ENCODE measurements around the gene SLC6A19. TPM values are rescaled to one million over a fixed set of nuclear protein-coding genes. Genes with fewer than 3 reads are reported as not detected.

The SLC6A19 gene
- polyA plus RNA-seq = 100 to 1,000 TPM in 3 of 4 donors, 10 to 100 TPM in 1; 56.3 to 199 (median 166) TPM
- long read RNA-seq, donor 1, full-length matches to known transcripts = 43 of 78 reads
- long read RNA-seq, donor 1, partial matches to known transcripts = 35 of 78 reads
- long read RNA-seq, donor 1, other reads (novel, unspliced or antisense) = 0 of 78 reads
- long read RNA-seq, donor 2, full-length matches to known transcripts = 27 of 42 reads
- long read RNA-seq, donor 2, partial matches to known transcripts = 15 of 42 reads
- long read RNA-seq, donor 2, other reads (novel, unspliced or antisense) = 0 of 42 reads
- long read RNA-seq, donor 3, full-length matches to known transcripts = 10 of 225 reads
- long read RNA-seq, donor 3, partial matches to known transcripts = 210 of 225 reads
- long read RNA-seq, donor 3, other reads (novel, unspliced or antisense) = 5 of 225 reads
- long read RNA-seq, donor 4 = 0 reads
- long read RNA-seq, donor 5, full-length matches to known transcripts = 2 of 33 reads
- long read RNA-seq, donor 5, partial matches to known transcripts = 31 of 33 reads
- long read RNA-seq, donor 5, other reads (novel, unspliced or antisense) = 0 of 33 reads
- long read RNA-seq, donor 6, full-length matches to known transcripts = 28 of 49 reads
- long read RNA-seq, donor 6, partial matches to known transcripts = 21 of 49 reads
- long read RNA-seq, donor 6, other reads (novel, unspliced or antisense) = 0 of 49 reads
- long read RNA-seq, donor 7 = 0 reads
- long read RNA-seq, donor 8 = 0 reads
- long read RNA-seq, donor 9, full-length matches to known transcripts = 10 of 10 reads
- long read RNA-seq, donor 9, partial matches to known transcripts = 0 of 10 reads
- long read RNA-seq, donor 9, other reads (novel, unspliced or antisense) = 0 of 10 reads
- long read RNA-seq, donor 10, full-length matches to known transcripts = 2 of 2 reads
- long read RNA-seq, donor 10, partial matches to known transcripts = 0 of 2 reads
- long read RNA-seq, donor 10, other reads (novel, unspliced or antisense) = 0 of 2 reads

DNA sequence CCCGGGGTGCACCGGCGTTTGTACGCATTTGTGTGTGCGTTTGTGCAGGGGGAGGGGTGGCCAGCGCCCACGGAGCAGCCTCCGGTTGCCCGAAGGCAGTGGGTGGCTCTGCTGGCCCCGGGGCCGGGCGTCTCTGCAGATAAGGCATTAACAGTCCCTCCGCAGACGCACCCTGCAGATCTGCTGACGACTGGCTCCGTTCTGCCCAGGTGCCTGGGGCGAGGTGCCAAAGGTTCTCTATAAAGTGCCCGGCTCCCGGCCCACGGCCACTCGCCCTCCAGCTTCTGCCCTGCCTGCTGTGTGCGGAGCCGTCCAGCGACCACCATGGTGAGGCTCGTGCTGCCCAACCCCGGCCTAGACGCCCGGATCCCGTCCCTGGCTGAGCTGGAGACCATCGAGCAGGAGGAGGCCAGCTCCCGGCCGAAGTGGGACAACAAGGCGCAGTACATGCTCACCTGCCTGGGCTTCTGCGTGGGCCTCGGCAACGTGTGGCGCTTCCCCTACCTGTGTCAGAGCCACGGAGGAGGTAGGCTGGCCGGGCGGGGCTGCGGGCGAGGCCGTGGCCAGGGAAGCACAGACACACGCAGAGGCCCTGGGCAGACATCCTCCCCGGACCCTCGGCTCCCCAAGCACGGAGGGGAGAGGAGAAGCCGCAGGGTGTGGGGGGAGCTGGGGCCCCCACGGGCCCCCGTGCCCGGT, at the start of gene SLC6A19:
SLC6A19 (plus strand) TSS at position 269 of the 699 bp plus-strand sequence; CDS start at position 325, 56 bp downstream.
- H3K27me3 ChIP-seq (ENCODE audit: control insufficient read depth in 3 of 3, insufficient read depth in 3 of 3, low read length in 3 of 3) = no peaks in the 10 kb centered on the region
- FAIRE-seq (no peak), DNase-seq (peak; percentile 90 to 94)
- H3K36me3 ChIP-seq (ENCODE audit: control insufficient read depth in 3 of 3, insufficient read depth in 2 of 3, low read depth in 1 of 3, low read length in 3 of 3) = peaks cover under 1 to 52% (median 5%) of the 10 kb centered on the region in 3 donors
- peaks cover 0 to 60% (median under 1%) of the 10 kb centered on the region in 3 donors for H3K4me1 ChIP-seq (ENCODE audit: control insufficient read depth in 3 of 3, insufficient read depth in 2 of 3, low read depth in 1 of 3, low read length in 2 of 3)
- H3K4me3 ChIP-seq (ENCODE audit: low read depth in 1 of 3, low read length in 3 of 3) = peak within 1 kb of the TSS in 2 of 3 donors; percentile 79 to 84
- H3K9me3 ChIP-seq (ENCODE audit: control insufficient read depth in 2 of 2, insufficient read depth in 1 of 2, low read depth in 1 of 2, low read length in 1 of 2) = peaks cover 0 to 17% of the 10 kb centered on the region in 2 donors
- 10 to 57% (median 35%) methylated on average over 44 to 51 of the region's 51 CpGs for WGBS, 3 donors
- peak within 1 kb of the TSS; percentile 77 to 99 (median 96) for H3K27ac ChIP-seq (ENCODE audit: low read depth in 1 of 3, low read length in 2 of 3)

GRCh38 chr5:1152156-1152555, 49.2 kb upstream of the SLC6A19 start:
- Histone ChIP-seq H3K4me3 (ENCODE audit: low read depth in 1 of 3, low read length in 3 of 3) (no peak overlapping the region), H3K4me1 (ENCODE audit: control insufficient read depth in 3 of 3, insufficient read depth in 2 of 3, low read depth in 1 of 3, low read length in 2 of 3) (peaks cover 0 to 3% (median 0%) of the 10 kb centered on the region in 3 donors), H3K9me3 (ENCODE audit: control insufficient read depth in 2 of 2, insufficient read depth in 1 of 2, low read depth in 1 of 2, low read length in 1 of 2) (peaks cover 0 to 10% of the 10 kb centered on the region in 2 donors), H3K27ac (ENCODE audit: low read depth in 1 of 3, low read length in 2 of 3) (no peak overlapping the region), H3K36me3 (ENCODE audit: control insufficient read depth in 3 of 3, insufficient read depth in 2 of 3, low read depth in 1 of 3, low read length in 3 of 3) (no peaks in the 10 kb centered on the region), H3K27me3 (ENCODE audit: control insufficient read depth in 3 of 3, insufficient read depth in 3 of 3, low read length in 3 of 3) (peaks cover 0 to 31% (median 8%) of the 10 kb centered on the region in 3 donors)
- WGBS, 3 donors = 35 to 54% (median 47%) methylated on average over 10 of the region's 10 CpGs
- FAIRE-seq (no peak), DNase-seq (no peak)

DNA sequence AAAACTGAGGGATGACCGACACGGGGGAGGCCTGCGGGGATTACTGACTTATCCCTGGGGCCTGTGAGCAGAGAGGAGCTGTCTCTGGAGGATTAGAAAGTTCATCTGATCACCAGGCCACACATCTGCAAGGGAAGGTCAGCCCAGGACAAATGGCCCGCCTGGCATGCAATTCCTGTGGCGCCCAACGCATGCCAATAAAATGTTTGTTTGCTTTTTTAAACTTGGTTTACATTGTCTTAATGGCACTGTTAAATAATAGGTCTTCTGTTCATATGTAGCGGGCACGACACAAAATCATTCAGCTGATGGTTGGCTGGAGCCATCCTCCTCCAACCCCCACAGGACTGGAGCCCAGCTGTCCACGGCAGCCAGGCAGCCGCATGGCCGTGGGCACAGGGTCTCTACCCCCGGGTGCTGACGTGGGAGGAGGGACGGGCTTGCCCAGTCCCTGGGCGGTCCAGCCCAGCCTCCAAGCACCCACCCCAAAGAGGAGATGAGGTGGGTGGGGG, 48.6 kb upstream of the SLC6A19 start:
- Histone ChIP-seq H3K27ac (ENCODE audit: low read depth in 1 of 3, low read length in 2 of 3) (no peak overlapping the region), H3K9me3 (ENCODE audit: control insufficient read depth in 2 of 2, insufficient read depth in 1 of 2, low read depth in 1 of 2, low read length in 1 of 2) (peaks cover 0 to 12% of the 10 kb centered on the region in 2 donors), H3K27me3 (ENCODE audit: control insufficient read depth in 3 of 3, insufficient read depth in 3 of 3, low read length in 3 of 3) (peaks cover 0 to 31% (median 8%) of the 10 kb centered on the region in 3 donors), H3K36me3 (ENCODE audit: control insufficient read depth in 3 of 3, insufficient read depth in 2 of 3, low read depth in 1 of 3, low read length in 3 of 3) (no peaks in the 10 kb centered on the region), H3K4me3 (ENCODE audit: low read depth in 1 of 3, low read length in 3 of 3) (no peak overlapping the region), H3K4me1 (ENCODE audit: control insufficient read depth in 3 of 3, insufficient read depth in 2 of 3, low read depth in 1 of 3, low read length in 2 of 3) (peaks cover 0 to 3% (median 0%) of the 10 kb centered on the region in 3 donors)
- DNase-seq (no peak), FAIRE-seq (no peak)
- 19 to 59% (median 49%) methylated on average over 15 of the region's 15 CpGs for WGBS, 3 donors

GRCh38 chr5:1153428-1153827, 48.0 kb upstream of the SLC6A19 start:
- Histone ChIP-seq H3K4me3 (ENCODE audit: low read depth in 1 of 3, low read length in 3 of 3) (no peak overlapping the region), H3K27me3 (ENCODE audit: control insufficient read depth in 3 of 3, insufficient read depth in 3 of 3, low read length in 3 of 3) (peaks cover 0 to 31% (median 8%) of the 10 kb centered on the region in 3 donors), H3K27ac (ENCODE audit: low read depth in 1 of 3, low read length in 2 of 3) (no peak overlapping the region), H3K36me3 (ENCODE audit: control insufficient read depth in 3 of 3, insufficient read depth in 2 of 3, low read depth in 1 of 3, low read length in 3 of 3) (no peaks in the 10 kb centered on the region), H3K9me3 (ENCODE audit: control insufficient read depth in 2 of 2, insufficient read depth in 1 of 2, low read depth in 1 of 2, low read length in 1 of 2) (peaks cover 0 to 12% of the 10 kb centered on the region in 2 donors), H3K4me1 (ENCODE audit: control insufficient read depth in 3 of 3, insufficient read depth in 2 of 3, low read depth in 1 of 3, low read length in 2 of 3) (peaks cover 0 to 3% (median 0%) of the 10 kb centered on the region in 3 donors)
- DNase-seq (no peak), FAIRE-seq (no peak)
- whole genome bisulfite sequencing, 3 donors = 62 to 73% (median 70%) methylated on average over 12 of the region's 12 CpGs

GRCh38 chr5:1155191-1156032, 46.0 kb upstream of the SLC6A19 start:
- no peak for FAIRE-seq
- H3K27me3 ChIP-seq (ENCODE audit: control insufficient read depth in 3 of 3, insufficient read depth in 3 of 3, low read length in 3 of 3) = peaks cover 0 to 28% (median 8%) of the 10 kb centered on the region in 3 donors

DNA sequence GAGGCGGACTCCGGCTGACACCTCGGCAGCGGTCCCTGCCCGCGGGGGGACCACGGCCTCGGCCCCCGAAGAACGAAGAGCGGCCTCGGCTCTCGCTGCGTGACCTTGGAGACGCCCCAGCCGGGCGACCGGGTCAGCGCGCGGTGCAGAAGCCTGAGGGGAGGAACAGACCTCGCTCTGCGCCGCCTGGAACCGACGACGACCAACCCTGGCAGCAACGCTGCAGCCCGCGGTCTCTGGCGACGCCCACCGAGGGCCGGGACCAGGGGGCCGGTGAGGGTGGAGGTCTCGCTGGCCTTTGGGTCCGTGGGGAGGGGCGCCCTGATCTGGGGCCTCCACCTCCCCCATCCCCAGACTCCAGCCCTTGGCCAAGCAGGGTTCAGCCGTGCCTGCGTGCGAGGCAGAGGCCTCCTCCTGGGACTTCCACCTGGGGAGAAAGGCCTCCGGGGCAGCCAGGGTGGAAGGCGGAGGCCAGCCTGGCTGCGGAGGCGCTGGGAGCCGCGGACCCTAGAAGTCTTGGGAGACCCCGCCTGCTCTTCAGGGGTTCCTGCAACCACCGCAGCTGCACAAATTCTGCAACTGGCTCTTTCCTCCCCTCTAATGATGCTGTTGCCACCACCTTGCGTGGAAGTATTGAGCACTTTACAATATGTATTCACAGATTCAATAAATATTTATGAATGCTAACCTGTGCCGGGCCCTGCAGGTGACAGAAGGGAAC, 45.2 kb upstream of the SLC6A19 start:
- Histone ChIP-seq H3K27ac (ENCODE audit: low read depth in 1 of 3, low read length in 2 of 3) (no peak overlapping the region), H3K27me3 (ENCODE audit: control insufficient read depth in 3 of 3, insufficient read depth in 3 of 3, low read length in 3 of 3) (peaks cover 0 to 28% (median 8%) of the 10 kb centered on the region in 3 donors), H3K4me1 (ENCODE audit: control insufficient read depth in 3 of 3, insufficient read depth in 2 of 3, low read depth in 1 of 3, low read length in 2 of 3) (peaks cover 0 to 3% (median 0%) of the 10 kb centered on the region in 3 donors), H3K9me3 (ENCODE audit: control insufficient read depth in 2 of 2, insufficient read depth in 1 of 2, low read depth in 1 of 2, low read length in 1 of 2) (peaks cover 0 to 15% of the 10 kb centered on the region in 2 donors), H3K36me3 (ENCODE audit: control insufficient read depth in 3 of 3, insufficient read depth in 2 of 3, low read depth in 1 of 3, low read length in 3 of 3) (no peaks in the 10 kb centered on the region), H3K4me3 (ENCODE audit: low read depth in 1 of 3, low read length in 3 of 3) (peak overlapping the region in 1 of 3 donors; percentile 41)
- DNase-seq = no peak
- no peak for FAIRE-seq
- 20 to 24% (median 23%) methylated on average over 44 to 51 of the region's 51 CpGs for WGBS, 3 donors

More at GRCh38 chr5:1155191-1156032, 46.0 kb upstream of the SLC6A19 start:
- Histone ChIP-seq H3K4me3 (ENCODE audit: low read depth in 1 of 3, low read length in 3 of 3) (peak overlapping the region in 1 of 3 donors; percentile 41), H3K9me3 (ENCODE audit: control insufficient read depth in 2 of 2, insufficient read depth in 1 of 2, low read depth in 1 of 2, low read length in 1 of 2) (peaks cover 0 to 12% of the 10 kb centered on the region in 2 donors), H3K4me1 (ENCODE audit: control insufficient read depth in 3 of 3, insufficient read depth in 2 of 3, low read depth in 1 of 3, low read length in 2 of 3) (peaks cover 0 to 3% (median 0%) of the 10 kb centered on the region in 3 donors), H3K36me3 (ENCODE audit: control insufficient read depth in 3 of 3, insufficient read depth in 2 of 3, low read depth in 1 of 3, low read length in 3 of 3) (no peaks in the 10 kb centered on the region), H3K27ac (ENCODE audit: low read depth in 1 of 3, low read length in 2 of 3) (no peak overlapping the region)
- DNase-seq = peak in 1 of 2 donors; percentile 65
- WGBS, 3 donors = 2 to 3% (median 3%) methylated on average over 46 to 98 of the region's 98 CpGs
